Activated CD4-positive, CD25-positive, alpha-beta regulatory T cell treated with anti-CD3 and anti-CD28 coated beads, Interleukin-2, amount 50 U/mL, for 24 hours (primary cell): ENCODE data around the gene ZNF516.

Source experiments
- ATAC-seq, 2 donors: fragments of 150-1000 bp; cut with Tn5 transposase; one replicate each; pipeline ENCODE4 v1.10.0; 2021; ENCODE audit warnings: mild to moderate bottlenecking in 1 of 2, moderate library complexity in 1 of 2

ZNF516 gene

GRCh38 chr18:76361219-76361618, 133.8 kb downstream of the ZNF516 start:
- no peak for ATAC-seq

- no peak for ATAC-seq
Observed at GRCh38 chr18:76359909-76360308, 135.1 kb downstream of the ZNF516 start.

DNA sequence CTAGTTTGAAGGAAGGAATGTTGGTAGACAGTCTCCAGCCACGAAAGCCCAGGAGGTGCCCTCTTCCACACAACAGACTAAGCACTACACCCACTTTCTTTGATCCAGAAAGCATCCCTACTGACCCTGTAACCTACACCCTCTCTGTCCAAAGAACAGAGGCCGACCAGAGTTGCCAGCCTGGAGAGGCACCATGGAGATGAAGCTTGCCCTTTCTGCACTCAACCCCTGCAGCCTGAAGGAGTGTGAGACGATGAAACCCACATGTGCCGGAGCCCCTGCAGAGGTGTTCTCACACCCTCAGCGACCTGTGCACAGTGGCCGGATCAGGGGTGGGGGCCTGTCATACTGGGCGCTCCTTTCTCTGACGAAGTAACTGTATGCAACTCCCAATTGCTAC, 136.3 kb downstream of the ZNF516 start:
- ATAC-seq: no peak

DNA sequence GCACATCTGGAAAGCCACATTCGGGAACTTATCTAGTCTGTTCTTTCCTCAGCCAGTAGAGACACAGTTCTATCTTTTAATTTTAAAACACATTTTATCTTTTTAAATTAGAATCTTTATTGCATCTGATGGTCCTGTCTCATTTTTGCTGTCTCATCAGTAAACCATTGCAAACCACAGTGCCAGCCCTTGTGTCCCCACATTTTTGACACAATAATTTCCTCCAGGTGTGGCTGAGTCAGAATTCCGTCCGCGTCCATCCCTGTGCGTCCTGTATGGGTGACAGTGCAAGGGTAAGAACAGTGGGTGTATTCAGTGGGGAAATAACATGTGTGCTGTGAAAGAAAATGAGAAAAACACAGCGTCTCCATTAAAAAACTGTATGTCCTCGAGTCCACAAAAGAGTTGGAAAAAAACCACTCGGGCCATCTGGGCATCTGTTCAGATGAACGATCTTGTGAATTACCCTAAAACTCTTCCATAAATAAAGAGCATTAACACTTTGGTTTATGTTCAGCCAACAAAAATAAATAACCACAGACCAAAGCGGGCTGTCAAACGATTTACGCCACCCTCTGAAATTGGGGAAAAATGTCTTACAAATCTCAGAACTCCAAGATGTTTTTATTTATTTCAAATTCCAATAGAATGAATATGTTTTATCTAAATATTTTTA, 137.3 kb downstream of the ZNF516 start:
- no peak for ATAC-seq

DNA sequence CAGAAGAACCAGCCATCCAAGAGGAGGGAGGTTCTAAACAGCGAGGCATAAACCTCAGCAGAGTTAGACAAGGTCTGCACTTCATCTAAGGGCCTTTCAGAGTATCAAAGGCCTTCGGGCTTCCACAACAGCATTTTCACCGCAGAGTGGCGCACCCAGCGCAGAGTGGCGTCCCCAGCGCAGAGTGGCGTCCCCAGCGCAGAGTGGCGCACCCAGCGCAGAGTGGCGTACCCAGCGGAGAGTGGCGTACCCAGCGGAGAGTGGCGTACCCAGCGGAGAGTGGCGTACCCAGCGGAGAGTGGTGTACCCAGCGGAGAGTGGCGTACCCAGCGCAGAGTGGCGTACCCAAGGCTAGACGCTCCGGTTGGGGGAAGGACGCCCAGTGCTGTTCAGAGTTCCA, 137.9 kb downstream of the ZNF516 start:
- no peak for ATAC-seq

DNA sequence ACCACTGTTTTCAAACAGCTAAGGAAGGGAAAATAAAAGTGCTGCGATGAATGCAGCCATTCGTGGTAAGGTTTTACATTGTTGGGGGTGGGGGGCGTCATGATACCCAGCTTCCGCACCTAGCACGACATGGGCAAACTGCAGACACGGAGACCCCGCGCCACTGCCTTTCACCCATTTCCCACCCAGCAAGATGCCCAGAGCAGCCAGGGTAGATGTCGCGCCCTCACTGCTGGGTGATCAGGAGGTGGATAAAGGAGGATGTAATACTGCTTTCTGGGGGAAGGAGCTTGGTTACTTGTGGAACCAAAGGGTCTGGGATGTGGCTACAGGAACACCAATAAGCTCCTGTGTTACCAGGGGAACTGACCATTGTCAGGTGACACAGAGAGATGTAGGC, 138.4 kb downstream of the ZNF516 start:
- no peak for ATAC-seq

GRCh38 chr18:76354348-76354747, 140.7 kb downstream of the ZNF516 start:
- ATAC-seq: no peak

- no peak for ATAC-seq
Observed at GRCh38 chr18:76353500-76353899, 141.5 kb downstream of the ZNF516 start.

- no peak for ATAC-seq
Observed at GRCh38 chr18:76353046-76353445, 142.0 kb downstream of the ZNF516 start.

- ATAC-seq: no peak
Observed at GRCh38 chr18:76351961-76352581, 143.0 kb downstream of the ZNF516 start.

GRCh38 chr18:76350134-76351025, 144.7 kb downstream of the ZNF516 start:
- ATAC-seq: no peak

- ATAC-seq: no peak
Observed at GRCh38 chr18:76349067-76349715, 145.9 kb downstream of the ZNF516 start.

DNA sequence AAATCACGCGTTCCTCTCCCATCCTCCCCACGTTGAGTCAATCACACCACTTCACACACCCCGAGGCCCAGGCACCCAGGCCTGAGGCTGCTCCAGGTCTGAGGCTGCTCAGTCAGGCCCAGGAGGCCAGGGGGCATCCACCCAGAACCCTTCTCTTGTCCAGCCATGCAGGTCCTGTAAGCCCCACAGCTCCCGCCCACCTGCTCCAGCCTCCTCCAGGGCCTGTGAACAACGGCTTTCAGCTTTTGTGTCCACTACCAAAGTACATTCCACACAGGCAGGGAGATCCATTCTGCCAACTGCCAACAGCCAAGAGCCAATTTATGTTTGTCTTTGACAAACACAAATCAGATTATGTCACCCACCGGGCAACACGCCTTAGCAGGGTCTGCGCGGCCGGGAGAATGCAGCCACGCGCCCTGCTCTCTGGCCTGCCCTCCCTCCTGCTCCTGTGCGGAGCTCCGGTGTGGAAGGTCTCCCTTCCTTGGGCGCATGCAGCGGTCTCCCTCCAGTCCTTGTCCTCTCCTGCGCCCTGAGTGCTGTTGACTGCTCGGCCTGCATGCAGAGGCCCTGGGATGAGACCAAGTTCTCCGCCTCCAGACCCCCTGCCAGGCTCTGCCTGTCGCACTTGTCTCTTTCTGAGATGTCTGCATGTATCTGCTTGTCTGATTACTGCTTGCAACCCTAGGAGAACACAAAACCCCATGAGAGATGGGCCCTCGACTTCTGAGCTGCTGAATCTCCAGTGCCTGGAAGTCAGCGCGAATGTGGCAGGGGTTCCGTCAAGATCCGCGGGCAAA, 146.6 kb downstream of the ZNF516 start:
- no peak for ATAC-seq

DNA sequence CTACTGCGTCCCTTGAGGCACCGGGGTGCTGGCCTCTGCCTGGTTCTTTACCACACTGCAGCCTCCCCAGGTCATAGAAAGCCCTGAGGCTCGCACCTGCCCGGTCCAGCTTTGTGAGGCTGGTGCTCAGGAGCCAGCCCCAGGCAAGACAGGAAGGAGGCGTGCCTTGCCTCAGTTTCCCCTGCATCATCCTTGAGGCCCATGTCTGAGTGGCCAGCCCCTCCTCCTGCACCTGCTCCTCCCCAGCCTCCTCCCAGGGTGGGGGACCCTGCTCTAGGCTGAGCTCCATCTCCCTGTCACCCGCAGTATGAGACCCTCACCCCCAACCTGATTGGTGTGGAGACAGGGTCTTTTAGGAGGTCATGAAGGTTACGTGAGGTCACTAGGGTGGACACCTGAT, 147.7 kb downstream of the ZNF516 start:
- no peak for ATAC-seq

DNA sequence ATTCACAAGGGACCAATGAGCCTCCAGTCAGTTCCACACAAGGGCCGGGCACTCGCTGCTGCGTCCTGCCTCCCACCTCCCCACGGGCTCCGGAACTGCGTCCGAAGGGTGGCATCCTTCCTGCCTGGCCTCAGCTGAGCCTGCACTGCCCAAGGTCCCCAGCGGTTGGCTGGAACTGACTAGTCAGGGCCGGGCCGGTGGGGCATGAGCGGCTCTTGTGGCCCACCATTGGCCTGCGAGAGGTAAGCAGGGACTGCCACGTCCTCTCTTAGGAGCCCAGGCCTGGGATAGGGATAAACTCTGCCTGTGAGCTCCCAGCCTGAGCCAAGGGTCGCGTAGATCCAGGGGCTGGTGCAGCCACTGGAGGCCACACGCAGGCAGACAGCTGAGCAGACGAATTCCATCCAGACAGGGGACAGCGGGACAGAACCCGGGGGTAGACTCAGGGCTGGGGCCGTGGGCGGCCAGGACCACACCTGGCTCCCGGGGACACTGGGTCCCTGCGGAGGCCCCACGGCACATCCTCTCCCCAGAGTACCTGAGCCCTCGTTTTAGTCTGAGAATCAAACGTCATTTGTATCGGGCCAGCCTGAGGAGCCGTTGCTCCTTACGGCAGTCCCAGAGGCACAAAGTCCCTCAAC, 148.4 kb downstream of the ZNF516 start:
- ATAC-seq: no peak

- no peak for ATAC-seq
Observed at GRCh38 chr18:76345901-76346300, 149.1 kb downstream of the ZNF516 start.

DNA sequence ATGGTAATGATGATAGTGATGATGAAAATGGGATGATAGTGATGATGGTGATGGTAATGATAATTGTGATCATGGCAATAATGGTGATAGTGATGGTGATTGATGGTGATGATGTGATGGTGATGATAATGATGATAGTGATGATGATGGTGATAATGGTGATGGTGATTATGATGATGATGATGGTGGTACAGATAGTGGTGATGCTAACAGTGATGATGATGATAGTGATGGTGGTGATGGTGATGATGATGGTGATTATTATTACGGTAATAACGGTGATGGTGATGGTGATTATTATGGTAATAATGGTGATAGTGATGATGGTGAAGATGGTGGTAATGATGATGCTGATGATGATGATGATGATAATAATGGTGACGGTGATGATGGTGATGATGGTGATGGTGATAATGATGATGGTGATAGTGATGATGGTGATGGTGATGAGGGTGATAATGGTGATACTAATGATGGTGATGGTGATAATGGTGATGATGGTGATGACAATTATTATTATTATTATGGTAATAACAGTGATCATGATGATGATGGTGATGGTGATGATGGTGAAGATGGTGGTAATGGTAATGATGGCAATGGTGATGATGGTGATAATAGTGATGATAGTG, 151.0 kb downstream of the ZNF516 start:
- ATAC-seq: no peak

DNA sequence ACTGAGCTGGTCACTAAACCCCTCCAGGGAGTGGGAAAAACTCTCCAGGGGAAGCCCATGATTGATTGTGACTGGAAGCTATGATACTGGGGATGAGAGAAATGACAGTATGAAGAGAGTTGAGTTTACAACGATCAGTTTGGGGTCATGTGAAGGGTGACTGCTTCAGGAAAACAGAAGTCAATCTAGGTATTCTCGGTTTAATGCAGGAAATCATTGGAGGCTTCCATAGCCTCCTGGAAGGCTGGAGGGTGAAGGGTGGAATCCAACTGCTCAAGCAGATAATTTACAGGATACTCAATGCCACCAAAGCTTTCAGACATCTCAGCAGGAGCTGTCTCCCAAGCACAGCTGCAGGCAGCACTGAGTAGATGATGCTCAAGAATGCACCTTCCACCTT, 154.6 kb downstream of the ZNF516 start:
- ATAC-seq: no peak

DNA sequence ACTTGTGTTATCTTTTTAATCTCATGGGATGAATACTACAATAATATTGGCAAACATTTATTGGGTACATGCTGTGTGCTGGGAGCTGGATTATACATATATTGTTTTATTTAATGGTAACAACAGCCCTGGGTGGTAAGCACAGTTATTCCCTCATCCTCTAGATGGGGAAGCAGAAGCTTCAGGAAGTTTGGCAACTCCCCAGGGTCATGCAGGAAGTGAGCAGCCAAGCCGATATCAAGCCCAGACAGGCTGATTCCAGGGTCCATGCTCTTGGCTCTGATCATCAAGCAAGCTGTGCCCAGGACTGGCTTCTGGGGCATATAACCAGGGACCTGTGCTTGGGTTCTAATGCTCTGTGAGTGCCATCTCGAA, 155.8 kb downstream of the ZNF516 start:
- no peak for ATAC-seq

DNA sequence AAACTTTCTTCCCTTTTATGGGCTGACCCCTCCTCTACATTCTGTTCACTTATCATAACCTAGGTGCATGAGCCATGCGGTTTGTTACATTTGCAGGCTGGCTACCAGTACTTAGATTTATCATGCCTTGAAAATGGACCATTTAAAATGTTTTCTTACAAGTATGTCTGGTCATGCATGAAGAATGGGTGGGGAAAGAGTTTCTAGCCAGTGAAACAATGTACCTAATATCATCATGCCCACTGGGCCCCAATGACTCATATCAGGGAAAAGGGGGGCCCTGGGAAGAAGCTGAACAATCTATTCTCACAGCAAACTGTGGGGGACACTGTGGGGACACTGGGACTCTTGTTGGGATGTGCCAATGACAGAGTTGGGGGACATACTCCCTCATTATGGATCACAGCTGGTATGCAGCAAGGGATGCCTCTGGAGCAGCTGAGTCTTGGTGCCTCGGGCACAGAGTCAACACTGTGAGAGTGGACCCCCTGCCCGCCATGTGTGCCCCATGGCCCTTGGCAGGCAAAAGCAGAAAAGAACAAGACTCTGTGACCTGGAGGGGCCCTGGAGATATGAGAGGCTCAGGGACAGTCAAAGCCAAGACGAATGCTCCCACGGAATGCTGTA, 156.3 kb downstream of the ZNF516 start:
- ATAC-seq: no peak

- ATAC-seq: no peak
Observed at GRCh38 chr18:76338088-76338487, 157.0 kb downstream of the ZNF516 start.
